Measurements from ENCODE around the gene MIPEP. TPM values are rescaled to one million over a fixed set of nuclear protein-coding genes. Genes with fewer than 3 reads are reported as not detected.

The MIPEP gene
- polyA plus RNA-seq, 1 donor from 2014 or later, result 9.1 TPM

- H3K4me2 ChIP-seq (ENCODE audit: low read length), result no peak overlapping the region
- H3K36me3 ChIP-seq (ENCODE audit: insufficient read depth, low read length), result no peaks in the 10 kb centered on the region
- H3K4me3 ChIP-seq (ENCODE audit: low read length), result no peak overlapping the region
- no peaks in the 10 kb centered on the region for H3K79me2 ChIP-seq (replicated peaks; ENCODE audit: insufficient read depth, low read length)
- H4K20me1 ChIP-seq (ENCODE audit: insufficient read depth), result no peaks in the 10 kb centered on the region
- H3K9me2 ChIP-seq (ENCODE audit: insufficient read depth, low read length), result no peaks in the 10 kb centered on the region
- no peak for TF ChIP-seq RAD21 (conservative IDR thresholded peaks at IDR 0.05)
- H3K27me3 ChIP-seq (ENCODE audit: insufficient read depth, low read depth, low read length), result no peaks in the 10 kb centered on the region
- H3K27ac ChIP-seq (ENCODE audit: low read length), result no peak overlapping the region
- H2AFZ ChIP-seq (ENCODE audit: low read depth, low read length), result no peak overlapping the region
- no peaks in the 10 kb centered on the region for H3F3A ChIP-seq (ENCODE audit: insufficient read depth, low read length, poor library complexity, severe bottlenecking)
- no peak overlapping the region for H3K9ac ChIP-seq (ENCODE audit: low read length)
- H3K9me3 ChIP-seq (ENCODE audit: low read length), result no peaks in the 10 kb centered on the region
These were observed 22.7 kb downstream of the MIPEP start for GRCh38 chr13:23866420-23867026.

DNA sequence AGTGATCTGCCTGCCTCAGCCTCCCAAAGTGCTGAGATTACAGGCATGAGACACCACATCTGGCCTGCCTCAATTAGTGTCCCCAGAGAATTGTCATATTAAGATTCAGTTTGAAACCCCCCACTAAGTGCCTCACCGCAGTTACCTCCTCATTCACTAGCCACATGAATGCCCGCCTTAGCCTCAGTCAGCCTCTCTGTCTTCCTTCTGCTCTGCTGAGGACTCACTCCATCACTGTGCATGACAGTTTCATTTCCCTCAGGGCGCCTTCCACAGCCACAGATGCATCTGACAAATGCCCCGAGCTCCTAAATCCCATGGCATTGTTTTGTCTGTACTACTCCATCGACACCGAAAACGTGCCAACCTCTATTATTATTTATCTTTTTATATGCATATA lies 23.3 kb downstream of the MIPEP start:
- TF ChIP-seq MXI1 (conservative IDR thresholded peaks at IDR 0.05; ENCODE audit: poor library complexity, severe bottlenecking), result no peak
- TF ChIP-seq EZH2 (IDR thresholded peaks at IDR 0.05; ENCODE audit: borderline replicate concordance, insufficient read depth, low read length, poor library complexity, severe bottlenecking), result no peak
- TF ChIP-seq EP300 (conservative IDR thresholded peaks at IDR 0.05; ENCODE audit: poor library complexity, severe bottlenecking), result no peak
- no peak for TF ChIP-seq RAD21 (conservative IDR thresholded peaks at IDR 0.05)
- no peak for TF ChIP-seq CTCF (IDR thresholded peaks at IDR 0.05; ENCODE audit: poor library complexity, severe bottlenecking)
- TF ChIP-seq TAF1 (IDR thresholded peaks at IDR 0.05; ENCODE audit: low read depth), result no peak
- TF ChIP-seq POLR2AphosphoS5 (IDR thresholded peaks at IDR 0.05), result no peak
- no peak for TF ChIP-seq SMC3 (conservative IDR thresholded peaks at IDR 0.05; ENCODE audit: poor library complexity)
- TF ChIP-seq REST (IDR thresholded peaks at IDR 0.05; ENCODE audit: borderline replicate concordance), result no peak
- no peaks in the 10 kb centered on the region for H3F3A ChIP-seq (ENCODE audit: insufficient read depth, low read length, poor library complexity, severe bottlenecking)

More for the DNA sequence above, 23.3 kb downstream of the MIPEP start:
- Histone ChIP-seq H3K27me3 (ENCODE audit: insufficient read depth, low read depth, low read length) (no peaks in the 10 kb centered on the region), H3K4me3 (ENCODE audit: low read length) (no peak overlapping the region), H3K27ac (ENCODE audit: low read length) (no peak overlapping the region), H3K36me3 (ENCODE audit: insufficient read depth, low read length) (no peaks in the 10 kb centered on the region), H3K9me3 (ENCODE audit: low read length) (no peaks in the 10 kb centered on the region), H2AFZ (ENCODE audit: low read depth, low read length) (no peak overlapping the region), H3K9me2 (ENCODE audit: insufficient read depth, low read length) (no peaks in the 10 kb centered on the region), H4K20me1 (ENCODE audit: insufficient read depth) (no peaks in the 10 kb centered on the region), H3K79me2 (replicated peaks; ENCODE audit: insufficient read depth, low read length) (no peaks in the 10 kb centered on the region), H3K9ac (ENCODE audit: low read length) (no peak overlapping the region), H3K4me2 (ENCODE audit: low read length) (no peak overlapping the region)

Data from neural cell (in vitro differentiated cells).